Psoas muscle (tissue), 8 donors: ENCODE measurements around the gene AP1B1. TPM values are rescaled to one million over a fixed set of nuclear protein-coding genes. Genes with fewer than 3 reads are reported as not detected.

ENCODE experiments used
- ATAC-seq, 4 donors: fragments of 200-7000 bp; cut with Tn5 transposase; one replicate each; pipeline ENCODE4 v1.9.1; 2020; ENCODE audit warnings: moderate library complexity in 3 of 4, mild to moderate bottlenecking in 2 of 4
- DNase-seq, 2 donors: peaks; one replicate each; pipeline ENCODE4 v3.0.0-alpha.2; 2020
- H3K27ac ChIP-seq: fragments of 200-600 bp; one replicate; pipeline ENCODE4 v1.8.0; 2022
- H3K27me3 ChIP-seq, 3 donors: fragments of 200-600 bp in 1 of 3; one replicate each; pipeline versions ENCODE4 v1.6.1 to v1.8.0; 2013 to 2022; ENCODE audit warnings: low read length in 2 of 3, mild to moderate bottlenecking in 2 of 3, moderate library complexity in 1 of 3; ENCODE audit not compliant: insufficient read depth in 3 of 3
- H3K36me3 ChIP-seq, 2 donors: fragments of 200-600 bp in 1 of 2; one replicate each; pipeline versions ENCODE4 v1.6.1 to v1.8.0; 2013 to 2022; ENCODE audit warnings: low read depth in 1 of 2, mild to moderate bottlenecking in 1 of 2, moderate library complexity in 1 of 2; ENCODE audit not compliant: insufficient read depth in 1 of 2
- H3K4me1 ChIP-seq: fragments of 200-600 bp; one replicate; pipeline ENCODE4 v1.8.0; 2022
- H3K4me3 ChIP-seq: fragments of 200-600 bp; one replicate; pipeline ENCODE4 v1.8.0; 2022; ENCODE audit warnings: mild to moderate bottlenecking
- H3K9me3 ChIP-seq: fragments of 200-600 bp; one replicate; pipeline ENCODE4 v1.8.0; 2022
- CTCF ChIP-seq: fragments of 200-600 bp; IDR thresholded peaks from one replicate; pipeline ENCODE4 v1.8.0; 2022; ENCODE audit warnings: antibody characterized with exemption
- WGBS, 3 donors: extraction: QIAGEN DNeasy Blood & Tissue Kit; methylation state at CpG; one replicate each; pipeline versions ENCODE4 v1.1.6 to v1.1.7; 2013; 5-methylcytosine and 5-hydroxymethylcytosine counted together
- intact Hi-C, 2 donors: fragments of 100-400 bp; cut with DNase I; formaldehyde crosslinking; loops; one replicate each; pipeline versions ENCODE4 v1.11.0 to v1.14.2; 2022
- polyA plus RNA-seq, 3 donors: library from polyadenylated mRNA; stranded (reverse); fragments of 200-250 nt; gene quantifications; one replicate each; pipeline ENCODE4 v1.2.3, GENCODE V29; 2013
- total RNA-seq, 4 donors: library from RNA; stranded (reverse); fragmentation: NEBNext Ultra II Directional in 2 of 4; extraction: Animal tissue kit (Norgen Biotek cat#: 25700) in 2 of 4; gene quantifications; one replicate each; pipeline versions ENCODE4 v1.2.1 to v1.2.4, GENCODE V29; 2021 to 2023
- donor health status: healthy with polysubstance abuse.
- donor health status: DM: no; HTN: no; CAD: no; lungs with moderate emphysema.
- donor health status: Bipolar disorder and iron deficiency.
- donor health status: healthy.
- donor health status: DM: yes; HTN: yes; CAD: no.
- donor health status: DM: no; HTN: no; CAD: no.
- donor health status: DM: no; HTN: no; CAD: no.
- donor health status: DM: yes; HTN: yes; CAD: no.

The AP1B1 gene
- total and polyA plus RNA-seq, 7 donors = 17.5 to 35.3 (median 30.6) TPM

GRCh38 chr22:29330753-29331152 lies 57.6 kb downstream of the AP1B1 start:
- peak; percentile 73 to 87 for DNase-seq

GRCh38 chr22:29330291-29330690 lies 58.1 kb downstream of the AP1B1 start:
- Histone ChIP-seq H3K36me3 (peaks cover 5 to 64% of the 10 kb centered on the region in 2 donors), H3K4me1 (peaks cover 37% of the 10 kb centered on the region)

More at GRCh38 chr22:29330753-29331152, 57.6 kb downstream of the AP1B1 start:
- H3K36me3 ChIP-seq = peaks cover 5 to 64% of the 10 kb centered on the region in 2 donors
- ATAC-seq = peak; percentile 23 to 58 (median 45)
- H3K27me3 ChIP-seq = no peaks in the 10 kb centered on the region
- WGBS, 3 donors = 28 to 43% (median 32%) methylated on average over 6 to 9 of the region's 9 CpGs
- TF ChIP-seq CTCF = no peak
- peaks cover 37% of the 10 kb centered on the region for H3K4me1 ChIP-seq
- no peak overlapping the region for H3K4me3 ChIP-seq
- no peaks in the 10 kb centered on the region for H3K9me3 ChIP-seq
- peak overlapping the region; percentile 79 for H3K27ac ChIP-seq
- intact Hi-C loops = no loop called here

GRCh38 chr22:29329581-29329980 lies 58.8 kb downstream of the AP1B1 start:
- DNase-seq = no peak
- H3K27ac ChIP-seq = peak overlapping the region; percentile 79
- WGBS, 3 donors = 52 to 77% (median 64%) methylated on average over 11 of the region's 11 CpGs

More at GRCh38 chr22:29330291-29330690, 58.1 kb downstream of the AP1B1 start:
- H3K27me3 ChIP-seq = no peaks in the 10 kb centered on the region
- H3K27ac ChIP-seq = peak overlapping the region; percentile 79
- WGBS, 3 donors = 53 to 76% (median 59%) methylated on average over 19 of the region's 19 CpGs
- intact Hi-C loops = no loop called here
- no peak for DNase-seq
- H3K9me3 ChIP-seq = no peaks in the 10 kb centered on the region
- peak in 1 of 4 donors; percentile 2 for ATAC-seq
- no peak for TF ChIP-seq CTCF
- no peak overlapping the region for H3K4me3 ChIP-seq

GRCh38 chr22:29328566-29329500 lies 59.5 kb downstream of the AP1B1 start:
- WGBS, 3 donors = 30 to 42% (median 42%) methylated on average over 31 to 34 of the region's 34 CpGs
- H3K4me3 ChIP-seq = peak overlapping the region; percentile 15
- intact Hi-C loops = no loop called here
- no peak for TF ChIP-seq CTCF
- H3K9me3 ChIP-seq = no peaks in the 10 kb centered on the region
- H3K27me3 ChIP-seq = no peaks in the 10 kb centered on the region
- peaks cover 2 to 58% of the 10 kb centered on the region in 2 donors for H3K36me3 ChIP-seq
- H3K27ac ChIP-seq = peak overlapping the region; percentile 79
- ATAC-seq = peak; percentile 90 to 94 (median 92)
- H3K4me1 ChIP-seq = peaks cover 37% of the 10 kb centered on the region
- DNase-seq = peak; percentile 74 to 92

More at GRCh38 chr22:29329581-29329980, 58.8 kb downstream of the AP1B1 start:
- Histone ChIP-seq H3K4me3 (no peak overlapping the region), H3K27me3 (no peaks in the 10 kb centered on the region), H3K36me3 (peaks cover 2 to 64% of the 10 kb centered on the region in 2 donors), H3K4me1 (peaks cover 37% of the 10 kb centered on the region), H3K9me3 (no peaks in the 10 kb centered on the region)
- intact Hi-C loops = no loop called here
- TF ChIP-seq CTCF = no peak
- peak in 3 of 4 donors; percentile 7 to 17 (median 9) for ATAC-seq
